Left renal pelvis (tissue), 4 donors: ENCODE results near the gene STXBP4. TPM values are rescaled to one million over a fixed set of nuclear protein-coding genes. Genes with fewer than 3 reads are reported as not detected.

Experiments
- DNase-seq, 4 donors: peaks; one replicate each; pipeline ENCODE4 v3.0.0-alpha.2; 2013; ENCODE audit warnings: low read depth in 4 of 4, low spot score in 3 of 4
- polyA plus RNA-seq, 4 donors: library from polyadenylated mRNA; unstranded; fragments of 120-200 nt; gene quantifications; one replicate each; pipeline ENCODE4 v1.2.1, GENCODE V29; 2013; ENCODE audit not compliant: insufficient read length in 4 of 4

The STXBP4 gene
- polyA plus RNA-seq, 4 donors = 11.5 to 21.1 (median 18.7) TPM

GRCh38 chr17:55210292-55210691, 241.7 kb downstream of the STXBP4 start:
- DNase-seq = peak in 2 of 4 donors; percentile 12

GRCh38 chr17:55212880-55213279, 244.3 kb downstream of the STXBP4 start:
- no peak for DNase-seq

- no peak for DNase-seq
Observed at GRCh38 chr17:55215711-55216110, 247.1 kb downstream of the STXBP4 start.

DNA sequence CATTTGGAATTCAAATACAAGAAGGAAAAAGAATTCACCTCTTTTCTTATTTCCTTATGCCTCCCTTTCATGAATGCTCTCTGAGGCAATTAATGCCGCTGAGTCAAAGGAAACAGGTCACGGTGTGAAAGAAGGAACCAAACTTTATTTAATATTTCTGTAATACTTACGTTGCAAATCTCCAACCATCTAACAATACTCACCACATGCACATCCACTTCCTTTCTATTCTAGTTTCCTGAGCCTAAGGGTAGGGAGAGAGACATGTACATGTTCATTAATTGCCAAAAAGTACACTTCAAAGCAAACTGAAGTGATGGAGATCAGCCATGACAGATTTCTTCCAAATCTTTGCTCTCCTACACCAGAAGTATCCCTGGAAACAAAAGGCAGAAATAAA, 248.3 kb downstream of the STXBP4 start:
- DNase-seq = no peak

GRCh38 chr17:55219459-55219858, 250.9 kb downstream of the STXBP4 start:
- DNase-seq = no peak

DNA sequence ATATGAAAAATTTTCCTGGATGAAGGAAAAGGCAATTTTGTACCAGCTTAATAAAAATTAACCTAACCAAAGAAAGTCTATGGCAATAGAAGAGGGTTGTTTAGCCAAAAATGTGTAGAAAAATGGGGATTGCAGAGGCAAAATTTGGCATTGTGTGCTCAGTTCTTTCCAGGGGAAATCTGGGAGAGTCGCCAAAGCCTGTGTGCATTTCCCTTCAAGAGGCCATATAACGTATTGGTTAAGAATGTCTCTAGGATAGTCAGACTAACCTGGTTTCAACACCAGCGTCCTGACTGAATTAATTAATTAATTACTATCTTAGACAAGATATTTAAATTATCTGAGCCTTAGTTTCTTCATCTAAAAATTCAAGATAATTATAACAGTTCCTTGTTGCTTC, 251.4 kb downstream of the STXBP4 start:
- no peak for DNase-seq

Other genes starting within 250 kb of the STXBP4 start
- 100 to 1,000 TPM in 2 of 4 donors, 10 to 100 TPM in 2; 13.8 to 106 (median 99.4) TPM for gene TOM1L1, start 67.9 kb upstream of the STXBP4 start, polyA plus RNA-seq
- 100 to 1,000 TPM in 1 of 4 donors, 10 to 100 TPM in 3; 57.2 to 109 (median 90.1) TPM for gene COX11, start 111 bp upstream of the STXBP4 start, polyA plus RNA-seq